Vagina (tissue), 2 donors: Measurements from ENCODE around the gene C19orf38.

Experiments used
- POLR2A ChIP-seq, 2 donors: fragments of 450-650 bp; IDR thresholded peaks; one replicate each; pipeline ENCODE4 v1.6.1; 2017; ENCODE audit warnings: antibody characterized with exemption in 2 of 2, mild to moderate bottlenecking in 2 of 2, moderate library complexity in 2 of 2
- TF ChIP-seq, protein P1 (sequence below), 3 experiments: fragments of 450-650 bp in 2 of 3; fragments of 200-600 bp in 1 of 3; sonication (generic) in 1 of 3; IDR thresholded peaks; one replicate each; pipeline ENCODE4 v1.5.1; 2017 to 2019; ENCODE audit warnings: antibody characterized with exemption in 3 of 3, mild to moderate bottlenecking in 2 of 3, moderate library complexity in 2 of 3

DNA sequence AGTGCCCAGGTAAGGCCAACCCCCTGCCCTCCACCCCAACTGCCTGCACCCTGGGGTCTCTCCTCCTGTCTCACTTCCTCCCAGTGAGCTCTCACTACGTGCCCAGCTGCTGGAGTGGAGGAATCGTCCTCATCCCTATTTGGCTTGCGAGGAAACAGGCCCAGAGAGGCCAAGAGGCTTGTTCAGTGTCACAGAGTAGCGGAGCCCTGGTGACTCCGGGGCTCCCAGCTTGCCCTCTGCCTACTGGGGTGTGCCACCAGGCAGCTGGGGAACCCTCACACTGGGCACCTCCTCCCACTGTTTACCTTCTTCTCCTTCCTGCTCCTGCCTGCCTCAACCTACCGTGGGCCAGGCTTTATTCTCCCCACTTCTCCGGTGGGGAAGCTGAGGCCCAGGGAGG is 17.8 kb upstream of the C19orf38 start:
- TF ChIP-seq, protein P1, sequence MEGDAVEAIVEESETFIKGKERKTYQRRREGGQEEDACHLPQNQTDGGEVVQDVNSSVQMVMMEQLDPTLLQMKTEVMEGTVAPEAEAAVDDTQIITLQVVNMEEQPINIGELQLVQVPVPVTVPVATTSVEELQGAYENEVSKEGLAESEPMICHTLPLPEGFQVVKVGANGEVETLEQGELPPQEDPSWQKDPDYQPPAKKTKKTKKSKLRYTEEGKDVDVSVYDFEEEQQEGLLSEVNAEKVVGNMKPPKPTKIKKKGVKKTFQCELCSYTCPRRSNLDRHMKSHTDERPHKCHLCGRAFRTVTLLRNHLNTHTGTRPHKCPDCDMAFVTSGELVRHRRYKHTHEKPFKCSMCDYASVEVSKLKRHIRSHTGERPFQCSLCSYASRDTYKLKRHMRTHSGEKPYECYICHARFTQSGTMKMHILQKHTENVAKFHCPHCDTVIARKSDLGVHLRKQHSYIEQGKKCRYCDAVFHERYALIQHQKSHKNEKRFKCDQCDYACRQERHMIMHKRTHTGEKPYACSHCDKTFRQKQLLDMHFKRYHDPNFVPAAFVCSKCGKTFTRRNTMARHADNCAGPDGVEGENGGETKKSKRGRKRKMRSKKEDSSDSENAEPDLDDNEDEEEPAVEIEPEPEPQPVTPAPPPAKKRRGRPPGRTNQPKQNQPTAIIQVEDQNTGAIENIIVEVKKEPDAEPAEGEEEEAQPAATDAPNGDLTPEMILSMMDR (IDR thresholded peaks at IDR 0.05) = no peak
- no peak for TF ChIP-seq POLR2A (IDR thresholded peaks at IDR 0.05)
